ENCODE results near the gene ADORA2B. TPM values are rescaled to one million over a fixed set of nuclear protein-coding genes. Genes with fewer than 3 reads are reported as not detected.
A peak's percentile ranks its signal among the peaks of the same experiment; 100 is the strongest.

ADORA2B gene
- total and polyA plus RNA-seq, 12 donors, result 0.18 to 2.0 (median 0.64) TPM

DNA sequence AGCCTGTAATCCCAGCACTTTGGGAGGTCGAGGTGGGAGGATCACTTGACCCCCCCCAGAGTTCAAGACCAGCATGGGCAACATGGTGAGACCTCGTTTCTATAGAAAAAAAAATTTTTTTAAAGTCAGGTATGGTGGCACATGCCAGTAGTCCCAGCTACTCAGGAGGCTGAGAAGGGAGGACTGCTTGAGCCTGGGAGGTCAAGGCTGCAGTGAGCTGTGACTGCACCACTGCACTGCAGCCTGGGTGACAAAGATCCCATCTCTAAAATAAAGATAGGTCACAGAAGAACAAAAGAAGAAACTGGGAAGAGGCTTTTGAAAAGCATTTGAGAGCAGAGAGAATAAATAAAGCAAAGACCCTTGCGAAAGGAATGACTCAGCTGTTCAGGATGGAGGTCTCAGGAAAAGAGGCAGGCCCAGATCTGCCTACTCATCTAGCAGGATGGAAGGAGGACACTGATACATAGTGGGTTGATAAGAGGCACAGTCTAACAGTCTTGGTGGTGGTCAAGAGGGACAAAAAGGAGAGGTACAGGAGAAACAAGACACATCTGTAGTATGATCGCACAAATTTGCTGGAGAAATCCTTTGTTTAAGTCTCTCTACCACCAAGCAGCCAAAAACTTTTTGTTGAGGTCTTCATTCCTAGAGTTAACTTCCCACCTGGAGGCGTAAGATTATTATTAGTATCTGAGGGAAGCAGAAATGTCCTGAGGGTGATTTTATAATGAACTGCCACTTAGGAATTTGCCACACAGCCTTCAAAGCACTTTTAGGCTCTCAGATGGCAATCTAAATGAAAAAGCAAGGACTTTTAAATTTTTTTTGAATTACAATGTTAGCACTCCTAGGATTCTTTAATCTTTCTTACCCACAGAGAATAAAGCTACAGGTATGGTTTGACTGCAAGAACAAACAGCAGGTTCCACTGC, 37.0 kb downstream of the ADORA2B start:
- Histone ChIP-seq H3K4me3 (no peak overlapping the region), H3K4me1 (peaks cover 0 to 6% (median 0%) of the 10 kb centered on the region in 9 donors), H3K27ac (no peak overlapping the region), H3K27me3 (no peaks in the 10 kb centered on the region), H3K9me3 (no peaks in the 10 kb centered on the region), H3K36me3 (peaks cover 0 to 90% (median 56%) of the 10 kb centered on the region in 9 donors)
- 90 to 92% methylated on average over 5 of the region's 5 CpGs for WGBS, 2 donors
- no peak for ATAC-seq
- TF ChIP-seq, protein P1, sequence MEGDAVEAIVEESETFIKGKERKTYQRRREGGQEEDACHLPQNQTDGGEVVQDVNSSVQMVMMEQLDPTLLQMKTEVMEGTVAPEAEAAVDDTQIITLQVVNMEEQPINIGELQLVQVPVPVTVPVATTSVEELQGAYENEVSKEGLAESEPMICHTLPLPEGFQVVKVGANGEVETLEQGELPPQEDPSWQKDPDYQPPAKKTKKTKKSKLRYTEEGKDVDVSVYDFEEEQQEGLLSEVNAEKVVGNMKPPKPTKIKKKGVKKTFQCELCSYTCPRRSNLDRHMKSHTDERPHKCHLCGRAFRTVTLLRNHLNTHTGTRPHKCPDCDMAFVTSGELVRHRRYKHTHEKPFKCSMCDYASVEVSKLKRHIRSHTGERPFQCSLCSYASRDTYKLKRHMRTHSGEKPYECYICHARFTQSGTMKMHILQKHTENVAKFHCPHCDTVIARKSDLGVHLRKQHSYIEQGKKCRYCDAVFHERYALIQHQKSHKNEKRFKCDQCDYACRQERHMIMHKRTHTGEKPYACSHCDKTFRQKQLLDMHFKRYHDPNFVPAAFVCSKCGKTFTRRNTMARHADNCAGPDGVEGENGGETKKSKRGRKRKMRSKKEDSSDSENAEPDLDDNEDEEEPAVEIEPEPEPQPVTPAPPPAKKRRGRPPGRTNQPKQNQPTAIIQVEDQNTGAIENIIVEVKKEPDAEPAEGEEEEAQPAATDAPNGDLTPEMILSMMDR (IDR thresholded peaks at IDR 0.05), result no peak
- no peak for DNase-seq
- intact Hi-C loops (cut with DNase I), result no loop called here

DNA sequence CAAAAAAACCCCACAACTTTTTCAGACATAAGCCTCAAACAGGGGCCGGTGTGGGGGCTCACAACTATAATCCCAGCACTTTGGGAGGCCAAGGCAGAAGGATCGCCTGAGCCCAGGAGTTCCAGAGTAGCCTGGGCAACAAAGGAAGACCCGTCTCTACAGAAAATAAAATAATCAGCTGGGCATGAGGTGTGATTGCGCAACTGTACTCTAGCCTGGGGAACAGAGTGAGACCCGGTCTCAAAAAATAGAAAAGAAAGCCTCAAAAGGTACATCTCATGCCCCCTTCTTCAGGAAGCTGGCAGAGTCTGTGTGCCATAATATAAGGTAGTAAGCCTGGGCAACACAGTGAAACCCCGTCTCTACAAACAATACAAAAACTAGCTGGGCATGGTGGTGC, 51.4 kb downstream of the ADORA2B start:
- Histone ChIP-seq H3K36me3 (peaks cover 0 to 60% (median 12%) of the 10 kb centered on the region in 9 donors), H3K4me3 (no peak overlapping the region), H3K27me3 (no peaks in the 10 kb centered on the region), H3K9me3 (no peaks in the 10 kb centered on the region), H3K27ac (peak overlapping the region in 1 of 10 donors; percentile 7), H3K4me1 (peaks cover 0 to 38% (median 20%) of the 10 kb centered on the region in 9 donors)
- WGBS, 2 donors, result 85 to 89% methylated on average over 6 of the region's 6 CpGs
- no peak for DNase-seq
- intact Hi-C loops (cut with DNase I), result loop anchor here in 6 of 10 donors (5.0 to 10.0 kb wide), 3 partner anchors 49 to 169 kb away; partner anchors contain the start of gene ADORA2B (in 4 of the 6)
- no peak for ATAC-seq
- TF ChIP-seq, protein P1 (IDR thresholded peaks at IDR 0.05), result no peak

GRCh38 chr17:15998031-15998562, 53.2 kb downstream of the ADORA2B start:
- Histone ChIP-seq H3K27ac (peak overlapping the region in 7 of 10 donors; percentile 85 to 96 (median 94)), H3K9me3 (peaks cover 0 to 3% (median 0%) of the 10 kb centered on the region in 11 donors), H3K36me3 (peaks cover 0 to 60% (median 20%) of the 10 kb centered on the region in 9 donors), H3K27me3 (no peaks in the 10 kb centered on the region), H3K4me1 (peaks cover 0 to 53% (median 33%) of the 10 kb centered on the region in 9 donors), H3K4me3 (peak overlapping the region in 7 of 10 donors; percentile 70 to 95 (median 84))
- WGBS, 2 donors, result 84 to 85% methylated on average over 4 of the region's 4 CpGs
- intact Hi-C loops (cut with DNase I), result loop anchor here in 8 of 10 donors (1.0 to 10.0 kb wide), 5 partner anchors 51 to 171 kb away; partner anchors contain the start of gene ADORA2B (in 4 of the 8)
- DNase-seq (no peak), ATAC-seq (no peak)
- TF ChIP-seq, protein P1 (IDR thresholded peaks at IDR 0.05), result no peak

Measured in heart right ventricle (tissue), 16 donors.